Measurements from ENCODE around the gene NELL1.

- TF ChIP-seq CEBPB (IDR thresholded peaks at IDR 0.05) = no peak
- TF ChIP-seq EP300 (IDR thresholded peaks at IDR 0.05) = no peak
Measured at GRCh38 chr11:20644360-20644759, 25.0 kb upstream of the NELL1 start.

All from A549 (cell line).